NOMO-1 treated with dmso at 0.1 percent for 144 hours (cell line): ENCODE measurements around the gene BEND6.
"Not testable (repeated sequence)": the region's sequence is repeated elsewhere in the genome, so short reads cannot be mapped to it uniquely, and the experiment has no call there.

Source experiments
- DNase-seq: peaks from one replicate; lab custom pipeline; 2025; ENCODE audit not compliant: unreplicated experiment; lab: John Stamatoyannopoulos, UW

BEND6 gene

GRCh38 chr6:56977192-56977591, 22.3 kb downstream of the BEND6 start:
- no peak for DNase-seq

DNA sequence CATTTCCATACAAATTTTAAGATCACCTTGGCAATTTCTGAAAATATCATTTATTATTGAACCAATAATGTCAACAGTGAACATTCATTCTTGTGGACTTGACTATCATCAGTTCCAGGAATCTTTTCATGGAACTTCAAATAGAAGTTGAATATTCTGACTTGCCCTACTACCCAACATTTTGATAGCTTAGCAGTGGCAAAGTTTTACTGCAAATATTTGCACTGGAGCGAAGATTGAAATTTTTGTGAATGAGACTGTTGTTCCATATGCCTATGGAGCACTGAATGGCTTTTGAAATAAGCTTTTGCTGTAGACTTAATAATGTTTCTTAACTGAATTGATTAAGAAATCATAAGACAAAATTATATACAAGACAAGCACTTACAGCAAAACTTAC, 23.6 kb downstream of the BEND6 start:
- DNase-seq, result no peak

DNA sequence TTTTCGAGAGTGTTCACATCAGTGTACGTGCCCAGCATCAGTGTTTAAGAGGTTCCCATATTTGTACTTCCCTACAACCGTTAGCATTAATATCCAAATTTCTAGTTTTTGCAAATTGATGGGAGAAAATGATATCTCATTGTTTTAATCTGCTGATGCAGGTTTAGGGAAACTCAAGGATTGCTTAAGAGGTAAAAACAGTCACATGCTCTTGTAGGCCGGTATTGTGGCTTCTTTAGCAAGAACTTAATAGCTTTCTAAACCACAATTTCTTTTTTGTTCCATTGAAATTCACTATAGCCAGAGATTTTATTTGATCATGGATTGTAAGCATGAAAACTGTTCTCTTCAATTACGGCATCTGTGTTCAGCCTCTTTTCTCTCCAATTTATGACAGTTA, 29.5 kb downstream of the BEND6 start:
- peak; percentile 66 for DNase-seq

- no peak for DNase-seq
Observed at GRCh38 chr6:56984884-56985283, 30.0 kb downstream of the BEND6 start.

DNA sequence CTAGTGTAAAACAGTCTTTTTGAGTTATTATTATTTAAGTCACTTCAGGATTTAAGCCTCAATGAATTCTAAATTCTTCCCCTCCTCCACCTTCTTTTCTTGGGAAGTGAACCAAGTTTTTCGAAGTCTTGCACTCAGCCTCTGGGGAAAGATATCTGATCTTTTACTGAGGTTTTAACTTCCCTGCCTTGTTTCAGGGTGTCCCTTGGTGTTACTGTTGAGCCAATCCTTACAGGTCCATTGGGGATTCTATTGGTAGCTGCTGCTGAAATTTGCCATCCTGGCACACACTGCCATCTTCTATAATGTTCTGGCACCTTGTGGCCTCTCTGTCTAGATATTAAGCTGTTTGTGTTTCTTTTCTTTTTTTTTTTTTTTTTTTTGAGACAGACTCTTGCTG, 31.7 kb downstream of the BEND6 start:
- no peak for DNase-seq

DNA sequence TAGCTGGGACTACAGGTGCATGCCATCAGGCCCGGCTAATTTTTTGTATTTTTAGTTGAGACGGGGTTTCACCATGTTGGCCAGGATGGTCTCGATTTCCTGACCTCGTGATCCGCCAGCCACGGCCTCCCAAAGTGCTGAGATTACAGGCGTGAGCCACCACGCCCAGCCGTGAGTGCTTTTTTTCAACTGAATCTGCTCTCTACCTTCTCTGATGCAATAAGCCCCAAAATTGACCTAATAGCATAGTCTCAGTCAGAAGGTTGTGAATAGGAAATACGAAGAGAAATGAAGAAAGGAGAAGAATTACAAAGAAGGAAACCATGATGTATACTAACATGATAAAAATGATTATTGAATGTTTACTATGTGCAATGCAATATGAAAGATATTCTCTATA, 33.2 kb downstream of the BEND6 start:
- no peak for DNase-seq

DNA sequence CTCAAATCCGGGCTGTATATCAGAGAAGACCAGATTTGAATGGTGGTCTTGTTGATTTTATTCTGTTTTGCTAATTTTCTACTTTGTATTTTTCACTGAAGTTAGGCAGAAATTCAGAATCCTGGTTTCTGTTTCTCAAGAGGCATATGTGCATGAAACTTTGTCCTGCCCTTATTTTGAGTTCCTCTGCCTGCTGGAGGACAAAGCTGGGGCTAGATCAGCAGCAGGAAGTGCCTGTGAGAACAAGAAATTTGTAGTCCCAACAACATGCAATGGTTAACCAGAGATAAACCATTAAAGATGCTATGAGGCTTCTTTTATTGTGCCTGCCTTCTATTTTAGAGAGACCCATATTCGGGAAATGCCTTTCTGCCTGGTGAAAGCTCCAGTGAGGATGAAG, 37.1 kb downstream of the BEND6 start:
- DNase-seq, result no peak

DNA sequence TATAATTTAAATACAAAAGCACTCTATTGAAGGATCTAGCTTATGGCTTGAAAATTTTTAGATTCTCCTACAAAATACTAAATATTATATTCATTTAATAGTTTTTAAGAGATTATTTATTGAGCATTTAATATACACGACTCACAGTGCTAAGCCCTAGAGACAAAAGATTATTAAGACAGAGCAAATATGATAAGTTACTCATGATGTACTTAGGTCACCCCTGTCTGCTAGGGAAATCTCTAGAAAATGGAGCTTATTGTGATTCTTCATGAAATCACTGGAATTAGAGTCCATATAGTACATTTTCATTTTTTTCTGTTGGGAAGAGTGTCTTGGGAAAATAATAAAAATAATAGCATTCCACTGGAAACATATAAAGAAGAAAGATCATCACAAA, 37.8 kb downstream of the BEND6 start:
- no peak for DNase-seq

DNA sequence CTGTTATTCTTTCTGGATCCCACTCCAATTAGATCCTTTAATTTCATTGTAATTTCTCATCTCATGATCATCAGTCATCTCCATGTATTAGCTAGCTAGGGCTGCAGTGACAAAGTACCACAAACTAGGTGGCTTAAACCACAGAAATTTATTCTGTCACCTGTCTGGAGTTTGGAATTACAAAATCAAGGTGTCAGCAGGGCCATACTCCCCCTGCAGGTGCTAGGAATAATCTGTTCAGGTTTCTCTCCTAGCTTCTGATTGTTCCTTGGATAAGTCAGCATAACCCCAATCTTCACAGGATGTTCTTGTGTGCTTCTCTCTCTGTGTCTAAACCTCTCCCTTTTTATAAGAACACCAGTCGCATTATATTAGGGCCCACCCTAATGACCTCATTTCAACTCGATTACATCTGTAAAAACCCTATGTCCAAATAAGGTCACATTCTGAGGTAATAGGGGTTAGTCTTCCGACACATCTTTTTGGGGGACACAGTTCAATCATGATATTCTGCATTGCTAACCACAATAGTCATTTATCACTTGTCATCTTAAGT, 40.5 kb downstream of the BEND6 start:
- DNase-seq, result no peak

- no peak for DNase-seq
Observed at GRCh38 chr6:56996401-56996800, 41.5 kb downstream of the BEND6 start.

- DNase-seq, result no peak
Observed at GRCh38 chr6:56999049-56999448, 44.1 kb downstream of the BEND6 start.

DNA sequence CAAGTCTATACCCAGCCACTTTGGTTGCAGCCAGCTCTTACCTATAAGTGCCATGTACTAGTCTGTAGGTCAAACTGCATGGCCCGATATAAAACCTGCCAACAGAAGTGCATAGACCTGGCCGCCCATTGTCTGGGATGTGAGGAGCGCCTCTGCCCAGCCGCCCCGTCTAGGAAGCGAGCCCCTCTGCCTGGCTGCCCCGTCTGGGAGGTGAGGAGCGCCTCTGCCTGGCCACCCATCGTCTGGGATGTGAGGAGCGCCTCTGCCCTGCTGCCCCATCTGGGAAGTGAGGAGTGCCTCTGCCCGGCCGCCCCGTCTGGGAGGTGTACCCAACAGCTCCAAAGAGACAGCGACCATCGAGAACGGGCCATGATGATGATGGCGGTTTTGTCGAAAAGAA, 44.8 kb downstream of the BEND6 start:
- not testable (repeated sequence) for DNase-seq

- no peak for DNase-seq
Observed at GRCh38 chr6:57002197-57002596, 47.3 kb downstream of the BEND6 start.

DNA sequence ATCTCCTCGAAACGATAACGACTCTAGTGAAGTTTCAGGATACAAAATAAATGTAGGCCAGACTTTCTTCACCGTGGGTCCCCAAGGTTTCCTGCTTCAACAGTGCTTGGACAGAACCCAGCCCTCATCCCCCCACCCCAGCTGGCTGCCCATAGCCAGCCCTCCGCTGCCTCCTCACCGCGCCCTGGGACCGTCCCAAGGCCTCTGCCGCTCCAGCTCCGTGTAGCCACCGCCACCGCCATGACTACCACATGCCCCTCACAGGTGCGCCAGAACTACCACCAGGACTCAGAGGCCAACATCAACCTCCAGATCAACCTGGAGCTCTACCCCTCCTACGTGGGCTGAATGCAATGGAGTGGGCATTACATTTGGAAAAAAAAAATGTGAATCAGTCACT, 49.4 kb downstream of the BEND6 start:
- no peak for DNase-seq

- DNase-seq, result no peak
Observed at GRCh38 chr6:57006101-57006500, 51.2 kb downstream of the BEND6 start.

DNA sequence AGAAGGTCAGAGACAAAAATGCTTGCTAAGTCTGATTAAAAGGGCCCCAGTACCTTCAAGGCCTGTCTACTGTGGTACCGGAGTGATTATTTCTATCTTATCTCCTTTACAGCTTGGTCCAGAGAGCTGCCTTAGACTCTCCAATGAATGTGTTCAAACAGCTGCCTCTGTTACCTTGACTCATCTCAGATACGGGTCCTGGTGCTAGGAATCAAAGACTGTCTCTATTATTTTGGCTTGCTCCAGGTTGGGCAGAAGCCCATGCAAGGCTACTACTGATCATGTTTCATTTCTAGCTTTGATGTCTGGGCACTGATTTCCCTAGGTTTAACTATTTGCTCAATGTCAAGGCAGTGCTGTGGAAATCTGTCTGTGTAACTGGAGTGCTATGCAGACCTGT, 53.2 kb downstream of the BEND6 start:
- not testable (repeated sequence) for DNase-seq

DNA sequence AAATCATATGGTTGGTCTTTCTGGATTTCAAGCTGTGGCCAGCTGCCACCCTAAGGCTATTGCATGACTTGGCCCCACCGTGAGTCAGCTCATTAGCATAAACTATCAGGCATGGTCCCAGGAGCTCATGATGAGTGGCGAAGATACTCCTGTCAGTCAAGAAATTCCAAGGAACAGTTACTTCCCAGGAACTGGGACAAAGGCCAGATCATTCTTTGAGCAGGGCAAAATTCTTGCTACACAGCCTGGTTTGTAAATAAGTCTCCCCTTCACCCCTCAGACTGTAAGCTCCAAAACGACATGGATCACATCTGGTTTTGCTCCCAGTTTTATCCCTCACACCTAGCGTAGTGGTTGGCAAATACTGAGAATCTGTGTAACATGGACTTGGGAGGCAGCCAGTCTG, 58.6 kb downstream of the BEND6 start:
- DNase-seq, result no peak

GRCh38 chr6:57017069-57017468, 62.2 kb downstream of the BEND6 start:
- no peak for DNase-seq

DNA sequence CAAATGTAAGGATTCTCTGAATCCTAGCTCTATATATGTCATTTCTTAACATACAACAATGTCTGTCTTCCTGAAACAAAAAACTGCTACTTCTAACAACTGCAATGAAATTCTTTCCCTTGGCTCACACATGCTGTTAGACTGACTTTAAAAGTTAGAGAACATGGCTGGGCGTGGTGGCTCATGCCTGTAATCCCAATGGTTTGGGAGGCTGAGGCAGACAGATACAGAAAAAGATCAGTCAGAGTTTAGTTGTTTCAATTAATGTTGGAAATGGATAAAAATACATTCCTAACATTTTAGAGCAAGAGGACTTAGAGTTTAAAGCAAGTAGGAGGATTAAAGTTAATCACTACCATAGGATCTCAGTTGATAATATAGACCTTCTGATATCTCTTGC, 62.9 kb downstream of the BEND6 start:
- DNase-seq, result no peak

- no peak for DNase-seq
Observed at GRCh38 chr6:57019434-57019833, 64.5 kb downstream of the BEND6 start.

GRCh38 chr6:57021086-57021720, 66.3 kb downstream of the BEND6 start:
- peak; percentile 1 for DNase-seq

DNA sequence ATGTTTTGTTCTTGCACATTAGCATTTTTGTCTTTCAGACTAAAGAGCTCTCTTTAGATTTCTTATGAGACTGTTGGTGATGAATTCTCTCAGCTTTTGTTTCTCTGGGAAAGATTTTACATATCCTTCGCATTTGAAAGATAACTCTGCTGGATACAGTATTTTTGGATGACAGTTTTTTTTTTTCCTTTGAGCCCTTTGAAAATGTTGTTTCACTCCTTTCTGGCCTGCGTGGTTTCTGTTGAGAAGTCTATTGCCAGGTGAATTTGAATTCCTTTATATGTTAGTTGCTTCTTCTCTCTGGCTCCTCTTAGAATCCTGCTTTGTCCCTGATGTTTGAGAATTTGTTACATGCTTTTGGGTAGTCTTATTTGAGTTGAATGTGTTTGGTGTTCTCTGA, 69.4 kb downstream of the BEND6 start:
- DNase-seq, result no peak

DNA sequence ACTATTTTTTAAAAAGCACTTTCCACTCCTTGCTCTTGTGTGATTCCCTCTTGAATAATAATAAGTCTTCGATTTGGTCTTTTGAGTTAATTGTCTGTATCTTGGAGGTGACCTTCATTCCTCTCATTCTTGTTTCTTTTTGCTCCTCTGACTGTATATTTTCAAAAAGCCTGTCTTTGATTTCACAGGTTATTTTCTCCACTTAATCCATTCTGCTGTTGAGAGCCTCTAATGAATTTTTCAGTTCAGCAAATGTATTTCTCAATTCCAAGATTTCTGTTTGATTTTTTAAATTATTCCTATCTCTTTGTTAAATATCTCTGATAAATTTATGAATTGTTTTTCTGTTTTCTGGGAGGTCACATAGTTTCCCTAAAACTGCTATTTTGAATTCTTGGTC, 69.9 kb downstream of the BEND6 start:
- DNase-seq, result no peak
